HG02870 (cell line): ENCODE measurements around the gene PDHX.

Source experiments
- ATAC-seq: cut with Tn5 transposase; IDR thresholded peaks from one replicate; pipeline ENCODE4 v1.9.1; 2021; ENCODE audit warnings: mild to moderate bottlenecking, moderate library complexity; ENCODE audit not compliant: unreplicated experiment

PDHX gene

GRCh38 chr11:35043936-35044335 is 127.5 kb downstream of the PDHX start:
- ATAC-seq = no peak

GRCh38 chr11:35045236-35045820 is 128.9 kb downstream of the PDHX start:
- ATAC-seq = no peak
